ENCODE results near the gene HSPG2. TPM values are rescaled to one million over a fixed set of nuclear protein-coding genes. Genes with fewer than 3 reads are reported as not detected.
"Not testable (repeated sequence)": the region's sequence is repeated elsewhere in the genome, so short reads cannot be mapped to it uniquely, and the experiment has no call there.

The HSPG2 gene
- total and polyA plus RNA-seq, 2 of the 8 experiments (the other 6 are each of a cell fraction or from before 2014, with no cell fraction given) = 17.8 to 111 TPM

GRCh38 chr1:21919520-21919919 is 17.6 kb downstream of the HSPG2 start (continued):
- TF ChIP-seq ATF3 (IDR thresholded peaks at IDR 0.05; ENCODE audit: insufficient read depth, low read depth, low read length) (no peak), EP300 (IDR thresholded peaks at IDR 0.05; ENCODE audit: borderline replicate concordance in 1 of 2, low read depth in 2 of 2, low read length in 2 of 2) (no peak), TAF7 (optimal IDR thresholded peaks at IDR 0.05; ENCODE audit: borderline replicate concordance, low read depth, low read length) (no peak), SIN3A (conservative IDR thresholded peaks at IDR 0.05 in 1 of 2, IDR thresholded peaks at IDR 0.05 in 1 of 2; ENCODE audit: low read depth in 1 of 2, low read length in 2 of 2) (no peak)

GRCh38 chr1:21917239-21917631 is 19.9 kb downstream of the HSPG2 start:
- H3K4me1 ChIP-seq (replicated peaks in 1 of 4; ENCODE audit: control insufficient read depth in 3 of 4, insufficient read depth in 4 of 4, low read length in 3 of 4) = peaks cover 21 to 38% (median 27%) of the 10 kb centered on the region in 4 experiments
- not testable (repeated sequence) for H2BK120ac ChIP-seq (replicated peaks; ENCODE audit: low read depth, low read length); H3K9me3 ChIP-seq (ENCODE audit: insufficient read depth in 2 of 2, low read depth in 1 of 2, low read length in 1 of 2); H3K4me3 ChIP-seq (ENCODE audit: extremely low read depth in 1 of 4, insufficient read depth in 2 of 4, low read depth in 3 of 4, low read length in 4 of 4); DNase-seq (ENCODE audit: low read depth in 1 of 2, low spot score in 2 of 2); H2BK20ac ChIP-seq (ENCODE audit: low read length); H3K56ac ChIP-seq (replicated peaks; ENCODE audit: insufficient read length, low read depth, low read length); H3K27me3 ChIP-seq (replicated peaks in 1 of 4; ENCODE audit: control insufficient read depth in 3 of 4, extremely low read depth in 1 of 4, insufficient read depth in 3 of 4, low read length in 3 of 4); H3K23me2 ChIP-seq (ENCODE audit: low read depth, low read length); H2BK5ac ChIP-seq (ENCODE audit: low read depth, low read length); H3K79me1 ChIP-seq (ENCODE audit: low read depth, low read length); H2AK5ac ChIP-seq (ENCODE audit: low read depth, low read length); H3K4ac ChIP-seq (replicated peaks; ENCODE audit: insufficient read length, low read depth, low read length); H2AFZ ChIP-seq (ENCODE audit: low read length); H4K8ac ChIP-seq (ENCODE audit: extremely low read depth, insufficient read depth, low read length); H3K27ac ChIP-seq (ENCODE audit: low read depth, low read length); H2BK12ac ChIP-seq (ENCODE audit: low read depth, low read length); FAIRE-seq; H3K9ac ChIP-seq (replicated peaks in 1 of 4; ENCODE audit: extremely low read depth in 1 of 4, low read depth in 3 of 4, low read length in 3 of 4); H3K14ac ChIP-seq (ENCODE audit: insufficient read length); H3K23ac ChIP-seq (ENCODE audit: insufficient read length); H4K5ac ChIP-seq (ENCODE audit: insufficient read length, low read depth, low read length); H4K91ac ChIP-seq (replicated peaks; ENCODE audit: insufficient read length, low read length); H2BK15ac ChIP-seq (ENCODE audit: low read length); H3K4me2 ChIP-seq (ENCODE audit: insufficient read depth in 1 of 2, low read depth in 2 of 2, low read length in 2 of 2); H3K36me3 ChIP-seq (ENCODE audit: control insufficient read depth in 2 of 4, insufficient read depth in 4 of 4, low read length in 3 of 4); H3K18ac ChIP-seq (ENCODE audit: extremely low read depth, low read length)
- H3K79me2 ChIP-seq (ENCODE audit: control insufficient read depth in 1 of 2, insufficient read depth in 2 of 2, low read length in 2 of 2) = peaks cover 0 to 13% of the 10 kb centered on the region in 2 experiments; a peak in 1 of 4 replicates
- CTCF ChIA-PET (ENCODE audit: partially characterized antibody) = interaction anchor here (0.9 to 1.5 kb wide), 3 partner anchors 19 to 23 kb away, joined by 3 to 4 read pairs (median 3); no protein-coding TSS in a partner anchor
- H4K20me1 ChIP-seq (replicated peaks in 1 of 2; ENCODE audit: control insufficient read depth in 1 of 2, insufficient read depth in 2 of 2, low read length in 2 of 2) = peaks cover under 1 to 13% of the 10 kb centered on the region in 2 experiments
- 90% methylated on average over 6 of the region's 6 CpGs; no CpG with 5 or more reads in 1 of the 2 experiments for WGBS, 2 experiments (ENCODE audit: extremely low coverage in 1 of 2, insufficient coverage in 1 of 2, insufficient read length in 1 of 2, insufficient replicate concordance in 2 of 2, low coverage in 1 of 2, low lambda C conversion rate in 2 of 2, missing lambda C conversion rate in 1 of 2)
- POLR2A ChIA-PET (ENCODE audit: partially characterized antibody) = interaction anchor here (0.8 to 1.8 kb wide), 3 partner anchors 11 to 23 kb away, joined by 4 to 6 read pairs (median 6); no protein-coding TSS in a partner anchor
